Ishikawa (cell line): ENCODE results near the gene EFHC1.

Experiments
- CEBPB ChIP-seq: IDR thresholded peaks from 2 replicates; pipeline ENCODE4 v1.6.1; 2012
- EGR1 ChIP-seq: IDR thresholded peaks from 2 replicates; pipeline ENCODE4 v1.6.1; 2012
- EP300 ChIP-seq: IDR thresholded peaks from 2 replicates; pipeline ENCODE4 v1.6.1; 2012; ENCODE audit warnings: borderline replicate concordance
- FOXM1 ChIP-seq: IDR thresholded peaks from 2 replicates; pipeline ENCODE4 v1.6.1; 2012; ENCODE audit warnings: low read depth, borderline replicate concordance
- RAD21 ChIP-seq: IDR thresholded peaks from 2 replicates; pipeline ENCODE4 v1.6.1; 2012; ENCODE audit warnings: low read depth
- TAF1 ChIP-seq: IDR thresholded peaks from 2 replicates; pipeline ENCODE4 v1.6.1; 2012; ENCODE audit warnings: low read depth, mild to moderate bottlenecking
- TCF12 ChIP-seq: IDR thresholded peaks from 2 replicates; pipeline ENCODE4 v1.6.1; 2012; ENCODE audit warnings: low read depth
- TEAD4 ChIP-seq: IDR thresholded peaks from 2 replicates; pipeline ENCODE4 v1.6.1; 2012
- YY1 ChIP-seq: IDR thresholded peaks from 2 replicates; pipeline ENCODE4 v1.6.1; 2012; ENCODE audit warnings: low read depth
- ZBTB7A ChIP-seq: IDR thresholded peaks from 2 replicates; pipeline ENCODE4 v1.6.1; 2012; ENCODE audit warnings: low read depth
- TF ChIP-seq, protein P1 (sequence below): IDR thresholded peaks from 2 replicates; pipeline ENCODE4 v1.6.1; 2012; ENCODE audit warnings: low read depth, mild to moderate bottlenecking
- TF ChIP-seq, protein P2 (sequence below): IDR thresholded peaks from 2 replicates; pipeline ENCODE4 v1.6.1; 2012
- TF ChIP-seq, protein P3 (sequence below): IDR thresholded peaks from 2 replicates; pipeline ENCODE4 v1.6.1; 2012

DNA sequence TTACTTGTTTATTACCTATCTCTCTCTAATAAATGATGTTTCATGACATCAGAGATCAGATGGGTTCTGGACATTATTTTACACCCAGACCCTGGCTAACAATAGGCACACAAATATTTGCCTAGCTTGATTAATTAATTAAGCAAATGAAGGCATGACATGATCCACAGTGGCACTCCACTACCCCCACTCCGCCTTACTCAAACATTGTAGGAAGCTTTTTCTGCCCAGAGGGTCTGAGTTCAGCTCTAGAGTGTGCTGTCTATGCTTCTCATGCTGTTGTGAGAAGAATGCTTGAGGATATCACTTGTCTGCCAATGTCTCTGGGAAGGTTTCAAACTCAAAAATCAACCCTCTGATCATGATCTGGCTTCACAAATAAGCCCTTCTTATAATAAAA lies 111.7 kb downstream of the EFHC1 start:
- TF ChIP-seq TCF12 (no peak), TAF1 (no peak), FOXM1 (no peak), YY1 (no peak), RAD21 (no peak), CEBPB (no peak), EP300 (no peak), TEAD4 (no peak), ZBTB7A (no peak), EGR1 (no peak)
- TF ChIP-seq, protein P1, sequence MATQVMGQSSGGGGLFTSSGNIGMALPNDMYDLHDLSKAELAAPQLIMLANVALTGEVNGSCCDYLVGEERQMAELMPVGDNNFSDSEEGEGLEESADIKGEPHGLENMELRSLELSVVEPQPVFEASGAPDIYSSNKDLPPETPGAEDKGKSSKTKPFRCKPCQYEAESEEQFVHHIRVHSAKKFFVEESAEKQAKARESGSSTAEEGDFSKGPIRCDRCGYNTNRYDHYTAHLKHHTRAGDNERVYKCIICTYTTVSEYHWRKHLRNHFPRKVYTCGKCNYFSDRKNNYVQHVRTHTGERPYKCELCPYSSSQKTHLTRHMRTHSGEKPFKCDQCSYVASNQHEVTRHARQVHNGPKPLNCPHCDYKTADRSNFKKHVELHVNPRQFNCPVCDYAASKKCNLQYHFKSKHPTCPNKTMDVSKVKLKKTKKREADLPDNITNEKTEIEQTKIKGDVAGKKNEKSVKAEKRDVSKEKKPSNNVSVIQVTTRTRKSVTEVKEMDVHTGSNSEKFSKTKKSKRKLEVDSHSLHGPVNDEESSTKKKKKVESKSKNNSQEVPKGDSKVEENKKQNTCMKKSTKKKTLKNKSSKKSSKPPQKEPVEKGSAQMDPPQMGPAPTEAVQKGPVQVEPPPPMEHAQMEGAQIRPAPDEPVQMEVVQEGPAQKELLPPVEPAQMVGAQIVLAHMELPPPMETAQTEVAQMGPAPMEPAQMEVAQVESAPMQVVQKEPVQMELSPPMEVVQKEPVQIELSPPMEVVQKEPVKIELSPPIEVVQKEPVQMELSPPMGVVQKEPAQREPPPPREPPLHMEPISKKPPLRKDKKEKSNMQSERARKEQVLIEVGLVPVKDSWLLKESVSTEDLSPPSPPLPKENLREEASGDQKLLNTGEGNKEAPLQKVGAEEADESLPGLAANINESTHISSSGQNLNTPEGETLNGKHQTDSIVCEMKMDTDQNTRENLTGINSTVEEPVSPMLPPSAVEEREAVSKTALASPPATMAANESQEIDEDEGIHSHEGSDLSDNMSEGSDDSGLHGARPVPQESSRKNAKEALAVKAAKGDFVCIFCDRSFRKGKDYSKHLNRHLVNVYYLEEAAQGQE, result no peak
- TF ChIP-seq, protein P2, sequence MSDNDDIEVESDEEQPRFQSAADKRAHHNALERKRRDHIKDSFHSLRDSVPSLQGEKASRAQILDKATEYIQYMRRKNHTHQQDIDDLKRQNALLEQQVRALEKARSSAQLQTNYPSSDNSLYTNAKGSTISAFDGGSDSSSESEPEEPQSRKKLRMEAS, result no peak
- TF ChIP-seq, protein P3, sequence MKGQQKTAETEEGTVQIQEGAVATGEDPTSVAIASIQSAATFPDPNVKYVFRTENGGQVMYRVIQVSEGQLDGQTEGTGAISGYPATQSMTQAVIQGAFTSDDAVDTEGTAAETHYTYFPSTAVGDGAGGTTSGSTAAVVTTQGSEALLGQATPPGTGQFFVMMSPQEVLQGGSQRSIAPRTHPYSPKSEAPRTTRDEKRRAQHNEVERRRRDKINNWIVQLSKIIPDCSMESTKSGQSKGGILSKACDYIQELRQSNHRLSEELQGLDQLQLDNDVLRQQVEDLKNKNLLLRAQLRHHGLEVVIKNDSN, result no peak
